HepG2 (cell line): ENCODE data around the gene PPCDC. TPM values are rescaled to one million over a fixed set of nuclear protein-coding genes. Genes with fewer than 3 reads are reported as not detected.
A peak's percentile ranks its signal among the peaks of the same experiment; 100 is the strongest.

ENCODE experiments used
- ATAC-seq: fragments of 200-7000 bp; cut with Tn5 transposase; 3 replicates; pipeline ENCODE4 v1.9.1; 2020; ENCODE audit warnings: mild to moderate bottlenecking, moderate library complexity
- BruUV-seq: library from RNA; stranded (reverse); fragments of 400-500 nt; replicated peaks from 2 replicates; lab custom pipeline; 2021; lab: Mats Ljungman, UMichigan
- CTCF ChIA-PET: fragments of 300-600 bp; formaldehyde crosslinking; extraction: SDS; loops from one replicate; lab custom pipeline; 2021; ENCODE audit warnings: low total read pairs, inconsistent platforms, low intra/inter-chr PET ratio; lab: Yijun Ruan, JAX
- POLR2A ChIA-PET: fragments of 350-600 bp; sonication (Branson Sonifier 250); formaldehyde crosslinking; loops from one replicate; lab custom pipeline; 2020; ENCODE audit warnings: antibody characterized with exemption, inconsistent platforms; lab: Yijun Ruan, JAX
- DNase-seq: peaks from one replicate; pipeline ENCODE4 v3.0.0-alpha.2; 2015; ENCODE audit warnings: low spot score
- FAIRE-seq: peaks from 3 replicates; lab custom pipeline; 2011; peaks lifted over from hg19 to GRCh38; lab: Jason Lieb, UNC
- H2AFZ ChIP-seq: one replicate; pipeline ENCODE4 v1.6.1; 2011; ENCODE audit warnings: low read length, inconsistent platforms
- H3K27ac ChIP-seq: fragments of 300-600 bp; 3 replicates; pipeline ENCODE4 v1.8.0; 2011; ENCODE audit warnings: mixed run types, mild to moderate bottlenecking, mixed read lengths, low read length, inconsistent platforms; ENCODE audit not compliant: insufficient read depth; ENCODE audit errors: extremely low read length
- H3K27me3 ChIP-seq, 2 experiments: fragments of 200-600 bp in 1 of 2; 2 replicates in 1 of 2; 3 replicates in 1 of 2; pipeline versions ENCODE4 v1.6.0 to v1.8.0; 2011; ENCODE audit warnings: low read length in 2 of 2, mild to moderate bottlenecking in 2 of 2, moderate library complexity in 2 of 2, inconsistent platforms in 1 of 2; ENCODE audit not compliant: insufficient read depth in 2 of 2, control insufficient read depth in 1 of 2
- H3K36me3 ChIP-seq, 2 experiments: fragments of 200-600 bp in 1 of 2; replicated peaks in 1 of 2; 2 replicates in 1 of 2; 3 replicates in 1 of 2; pipeline versions ENCODE4 v1.5.1 to v1.8.0; 2011; ENCODE audit warnings: low read length in 2 of 2, inconsistent platforms in 1 of 2; ENCODE audit not compliant: insufficient read depth in 2 of 2, control insufficient read depth in 1 of 2
- H3K4me1 ChIP-seq: 2 replicates; pipeline ENCODE4 v1.5.1; 2012; ENCODE audit warnings: low read length, inconsistent platforms; ENCODE audit not compliant: insufficient read depth
- H3K4me2 ChIP-seq: 2 replicates; pipeline ENCODE4 v1.6.0; 2011; ENCODE audit warnings: low read depth, low read length, inconsistent platforms
- H3K4me3 ChIP-seq, 3 experiments: fragments of 200-600 bp in 1 of 3; sonication (generic), shearing (Covaris generic) in 1 of 3; replicated peaks in 1 of 3; 2 replicates each; pipeline ENCODE4 v1.5.1; 2011 to 2016; ENCODE audit warnings: low read length in 3 of 3, inconsistent platforms in 2 of 3, low read depth in 2 of 3, mild to moderate bottlenecking in 2 of 3, control low read depth in 1 of 3, mixed read lengths in 1 of 3; ENCODE audit not compliant: insufficient read depth in 1 of 3
- H3K79me2 ChIP-seq: one replicate; pipeline ENCODE4 v1.6.1; 2011; ENCODE audit warnings: low read length, inconsistent platforms; ENCODE audit not compliant: insufficient read depth
- H3K9ac ChIP-seq: 2 replicates; pipeline ENCODE4 v1.6.0; 2011; ENCODE audit warnings: mild to moderate bottlenecking, low read depth, low read length, inconsistent platforms; ENCODE audit not compliant: insufficient read depth
- H3K9me3 ChIP-seq: 2 replicates; pipeline ENCODE4 v1.5.1; 2012; ENCODE audit warnings: mild to moderate bottlenecking, low read length
- H4K20me1 ChIP-seq: 2 replicates; pipeline ENCODE4 v1.6.0; 2011; ENCODE audit warnings: inconsistent platforms, mild to moderate bottlenecking, low read length, moderate library complexity; ENCODE audit not compliant: insufficient read depth
- CEBPG ChIP-seq: IDR thresholded peaks from 2 replicates; pipeline ENCODE4 v1.6.1; 2016
- FOXP4 ChIP-seq: sonication (generic); formaldehyde crosslinking; IDR thresholded peaks from 2 replicates; pipeline ENCODE4 v1.4.0; 2020; ENCODE audit warnings: missing genetic modification reagents
- HNF4A ChIP-seq: sonication (generic); formaldehyde crosslinking; IDR thresholded peaks from 2 replicates; pipeline ENCODE4 v1.4.0; 2020; ENCODE audit warnings: missing genetic modification reagents
- PAXIP1 ChIP-seq: sonication (generic); formaldehyde crosslinking; conservative IDR thresholded peaks from 2 replicates; pipeline ENCODE4 v1.4.0; 2020; ENCODE audit warnings: mild to moderate bottlenecking, missing genetic modification reagents, moderate library complexity
- SALL1 ChIP-seq: sonication (generic); formaldehyde crosslinking; IDR thresholded peaks from 2 replicates; pipeline ENCODE4 v1.8.0; 2022; ENCODE audit warnings: mild to moderate bottlenecking, missing genetic modification reagents
- SOX13 ChIP-seq, 3 experiments: fragments of 450-650 bp in 1 of 3; sonication (generic) in 1 of 3; formaldehyde crosslinking in 1 of 3; IDR thresholded peaks in 2 of 3; conservative IDR thresholded peaks in 1 of 3; 2 replicates each; pipeline versions ENCODE4 v1.5.0 to v1.6.1; 2016 to 2020; ENCODE audit warnings: antibody characterized with exemption in 1 of 3, mild to moderate bottlenecking in 1 of 3, missing compliant biosample characterization in 1 of 3, missing genetic modification reagents in 1 of 3, moderate library complexity in 1 of 3
- SOX6 ChIP-seq, 2 experiments: fragments of 450-650 bp in 1 of 2; sonication (generic) in 1 of 2; formaldehyde crosslinking in 1 of 2; IDR thresholded peaks; 2 replicates each; pipeline versions ENCODE4 v1.4.0 to v1.6.1; 2017 to 2020; ENCODE audit warnings: antibody characterized with exemption in 1 of 2, mild to moderate bottlenecking in 1 of 2, missing genetic modification reagents in 1 of 2
- U2AF2 ChIP-seq: fragments of 200-400 bp; formaldehyde crosslinking; IDR thresholded peaks from 2 replicates; pipeline ENCODE4 v1.6.1; 2017; ENCODE audit warnings: low read depth, mild to moderate bottlenecking, low read length
- ZNF878 ChIP-seq: sonication (generic); formaldehyde crosslinking; IDR thresholded peaks from 2 replicates; pipeline ENCODE4 v1.8.1; 2023; ENCODE audit warnings: mild to moderate bottlenecking, missing genetic modification reagents, moderate library complexity
- WGBS: methylation state at CpG from one replicate; pipeline ENCODE4 v1.1.6; 2017; ENCODE audit warnings: low lambda C conversion rate; 5-methylcytosine and 5-hydroxymethylcytosine counted together
- in situ Hi-C: cut with HindIII; loops from 2 replicates; pipeline ENCODE4 v1.10.0; 2017; ENCODE audit warnings: low pct_unique_long_range_greater_than_20kb; ENCODE audit not compliant: extremely low pct_ligation_motif_present
- intact Hi-C: fragments of 100-400 bp; cut with micrococcal nuclease; formaldehyde crosslinking; loops from one replicate; pipeline ENCODE4 v1.10.0; 2022; ENCODE audit not compliant: unreplicated experiment
- polyA plus RNA-seq, 8 experiments: library from polyadenylated mRNA; depleted of rRNA in 3 of 8; stranded (reverse) in 7 of 8; unstranded in 1 of 8; fragments of >200 nt; fragmentation: Illumina TruSeq in 4 of 8; extraction: Trizol in 4 of 8; gene quantifications; 2 replicates each; pipeline versions ENCODE4 v1.2.1 to v1.2.3, GENCODE V29; 2011 to 2016; ENCODE audit warnings: low read depth in 4 of 8, missing spikeins in 1 of 8, mixed read lengths in 1 of 8; ENCODE audit not compliant: insufficient read depth in 1 of 8
- total RNA-seq, 5 experiments: library from RNA; depleted of rRNA; stranded (reverse); fragments of >200 nt; fragmentation: Illumina TruSeq; extraction: Trizol; gene quantifications; 2 replicates each; pipeline ENCODE4 v1.2.3, GENCODE V29; 2016; ENCODE audit warnings: low read depth in 1 of 5

The PPCDC gene
- total and polyA plus RNA-seq, 2 of the 13 experiments (the other 11 are each of a cell fraction or from before 2014, with no cell fraction given) = 12.3 to 12.8 TPM

GRCh38 chr15:75052972-75053747 lies 29.8 kb downstream of the PPCDC start:
- intact Hi-C loops = no loop called here
- in situ Hi-C loops = no loop called here
- DNase-seq (peak; percentile 58), FAIRE-seq (peak; percentile 63), ATAC-seq (no peak)
- H2AFZ ChIP-seq = no peak overlapping the region
- 0 out of 2 replicates have a peak, but pooled peaks have one; percentile 12 for TF ChIP-seq SALL1 (CRISPR knock-in tag)
- 0 out of 2 replicates have a peak, but pooled peaks have one; percentile 30 for TF ChIP-seq FOXP4 (CRISPR knock-in tag)
- TF ChIP-seq SOX13 (IDR thresholded peaks at IDR 0.05) = no peak
- TF ChIP-seq SOX13 (CRISPR knock-in tag; conservative IDR thresholded peaks at IDR 0.05 in 1 of 2, IDR thresholded peaks at IDR 0.05 in 1 of 2) = peak in 1 of 2 experiments; percentile 56; a peak in 1 of 4 replicates
- TF ChIP-seq SOX6 (IDR thresholded peaks at IDR 0.05) = no peak
- TF ChIP-seq SOX6 (CRISPR knock-in tag; IDR thresholded peaks at IDR 0.05) = peak; percentile 38; the same call in 1 of the 2 replicates
- 0 out of 2 replicates have a peak, but pooled peaks have one; percentile 25 for TF ChIP-seq CEBPG
- 0 out of 2 replicates have a peak, but pooled peaks have one; percentile 12 for TF ChIP-seq PAXIP1
- TF ChIP-seq U2AF2 = no peak
- TF ChIP-seq HNF4A = 0 out of 2 replicates have a peak, but pooled peaks have one; percentile 27
- no peak for TF ChIP-seq ZNF878
- no peak overlapping the region for H3K4me3 ChIP-seq
- no peak overlapping the region for H3K4me2 ChIP-seq
- BruUV-seq = TSS peak; percentile 43
- WGBS = 73% methylated on average over 5 of the region's 5 CpGs
- H3K9ac ChIP-seq = no peak overlapping the region
- POLR2A ChIA-PET = interaction anchor here (0.7 to 3.5 kb wide), 5 partner anchors 10 to 316 kb away, joined by 3 to 21 read pairs (median 3); partner anchors contain the start of genes C15orf39 and MAN2C1
- no peaks in the 10 kb centered on the region for H3K27me3 ChIP-seq
- H3K36me3 ChIP-seq = peaks cover 3 to 10% of the 10 kb centered on the region in 2 experiments; a peak in 4 of 5 replicates
- H4K20me1 ChIP-seq = no peaks in the 10 kb centered on the region
- peak overlapping the region; percentile 38 for H3K27ac ChIP-seq
- CTCF ChIA-PET = no interaction called here
- peaks cover 67% of the 10 kb centered on the region for H3K4me1 ChIP-seq
- no peaks in the 10 kb centered on the region for H3K9me3 ChIP-seq
- no peaks in the 10 kb centered on the region for H3K79me2 ChIP-seq
